T-helper 2 cell (primary cell): Measurements from ENCODE around the gene IRF7.

Experiments used
- DNase-seq, 5 experiments: peaks; one replicate each; pipeline versions ENCODE4 v3.0.0 to v3.0.0-alpha.2; 2012 to 2022

IRF7 gene

GRCh38 chr11:563066-563811 is 52.5 kb downstream of the IRF7 start:
- DNase-seq: no peak
